HTR-8/SVneo (cell line): ENCODE measurements around the gene SUGP2.
A peak's percentile ranks its signal among the peaks of the same experiment; 100 is the strongest.
"Not testable (repeated sequence)": the region's sequence is repeated elsewhere in the genome, so short reads cannot be mapped to it uniquely, and the experiment has no call there.

Experiments
- DNase-seq: peaks from one replicate; pipeline ENCODE4 v3.0.0; 2011; ENCODE audit warnings: low spot score, mixed read lengths; ENCODE audit not compliant: insufficient read length
- FAIRE-seq: peaks from 2 replicates; lab custom pipeline; 2011; peaks lifted over from hg19 to GRCh38; lab: Jason Lieb, UNC

SUGP2 gene

GRCh38 chr19:19034204-19034624 lies 897 bp upstream of the SUGP2 start:
- FAIRE-seq (no peak), DNase-seq (peak; percentile 73)

GRCh38 chr19:19033176-19033425 lies 216 bp downstream of the SUGP2 start:
- DNase-seq = no peak
- no peak for FAIRE-seq

DNA sequence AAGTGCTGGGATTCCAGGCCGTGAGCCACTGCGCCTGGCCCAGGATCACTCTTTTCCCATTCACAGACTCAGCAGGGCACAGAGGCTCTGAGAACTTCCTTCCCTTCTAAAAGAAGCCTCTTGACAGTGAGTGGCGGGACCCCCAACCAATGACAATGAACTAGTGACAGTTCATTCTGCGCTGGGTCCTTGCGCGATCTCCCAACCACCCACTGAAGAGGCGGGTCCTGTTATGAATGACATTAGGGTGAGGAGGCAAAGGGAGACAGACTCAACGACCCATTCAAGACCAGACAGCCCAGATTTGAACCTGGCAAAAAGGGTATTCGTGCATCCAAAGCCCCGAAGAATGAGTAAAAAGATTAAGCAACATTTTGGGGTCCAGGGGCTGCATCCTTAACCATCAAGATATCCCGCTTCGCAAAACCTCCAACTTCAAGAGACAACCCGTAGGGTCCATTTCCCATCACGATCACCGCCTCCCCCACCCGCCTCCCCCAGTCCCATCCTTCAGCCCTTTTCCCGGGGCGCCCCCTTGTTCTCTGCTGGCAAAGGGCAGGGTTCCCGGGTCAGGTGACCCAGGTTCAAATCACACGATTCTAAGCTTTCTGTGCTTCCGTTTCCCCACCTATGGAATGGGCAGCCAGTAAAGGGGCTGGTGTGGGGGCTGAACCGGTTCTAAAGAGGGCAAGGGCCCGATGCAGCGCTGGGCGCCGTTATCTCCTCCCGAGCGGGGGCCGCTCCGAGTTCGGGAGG lies 719 bp downstream of the SUGP2 start:
- FAIRE-seq (no peak), DNase-seq (peak; percentile 98)

DNA sequence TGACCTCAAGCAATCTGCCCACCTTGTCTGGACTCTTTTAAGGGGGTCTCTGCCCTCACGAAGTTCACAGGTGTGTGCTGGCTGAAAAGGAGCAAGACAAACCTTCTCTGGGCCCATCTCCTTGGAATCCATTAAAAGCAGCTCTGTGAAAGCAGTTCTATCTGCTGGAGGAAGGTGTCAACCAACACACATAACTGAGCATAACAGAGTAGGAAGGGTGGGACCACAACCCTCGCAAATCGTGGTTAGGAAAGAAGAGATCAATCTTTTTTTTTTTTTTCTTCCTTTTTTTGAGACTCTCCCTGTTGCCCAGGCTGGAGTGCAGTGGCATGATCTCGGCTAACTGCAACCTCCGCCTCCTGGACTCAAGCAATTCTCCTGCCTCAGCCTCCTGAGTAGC lies 1.4 kb downstream of the SUGP2 start:
- DNase-seq (no peak), FAIRE-seq (no peak)

GRCh38 chr19:19028526-19028925 lies 4.8 kb downstream of the SUGP2 start:
- DNase-seq (no peak), FAIRE-seq (no peak)

DNA sequence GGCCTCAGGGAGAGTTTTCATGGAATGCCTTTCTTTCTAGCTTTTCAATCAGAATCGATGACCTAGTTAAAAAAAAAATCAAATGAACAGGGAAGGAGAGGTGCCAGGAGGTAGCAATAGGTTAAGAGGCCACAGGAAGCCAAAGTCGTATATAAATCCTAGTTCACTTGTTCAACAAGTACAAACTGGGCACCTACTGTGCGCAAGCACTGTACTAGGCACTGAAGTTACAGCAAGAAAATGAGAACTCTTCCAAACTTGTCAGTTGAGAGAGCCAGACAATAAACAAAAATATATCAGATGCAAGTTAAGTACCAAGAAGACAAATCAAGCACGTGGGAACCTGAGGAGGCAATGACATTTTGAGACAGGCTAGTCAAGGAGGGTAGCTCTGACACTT lies 6.1 kb downstream of the SUGP2 start:
- FAIRE-seq (no peak), DNase-seq (no peak)

DNA sequence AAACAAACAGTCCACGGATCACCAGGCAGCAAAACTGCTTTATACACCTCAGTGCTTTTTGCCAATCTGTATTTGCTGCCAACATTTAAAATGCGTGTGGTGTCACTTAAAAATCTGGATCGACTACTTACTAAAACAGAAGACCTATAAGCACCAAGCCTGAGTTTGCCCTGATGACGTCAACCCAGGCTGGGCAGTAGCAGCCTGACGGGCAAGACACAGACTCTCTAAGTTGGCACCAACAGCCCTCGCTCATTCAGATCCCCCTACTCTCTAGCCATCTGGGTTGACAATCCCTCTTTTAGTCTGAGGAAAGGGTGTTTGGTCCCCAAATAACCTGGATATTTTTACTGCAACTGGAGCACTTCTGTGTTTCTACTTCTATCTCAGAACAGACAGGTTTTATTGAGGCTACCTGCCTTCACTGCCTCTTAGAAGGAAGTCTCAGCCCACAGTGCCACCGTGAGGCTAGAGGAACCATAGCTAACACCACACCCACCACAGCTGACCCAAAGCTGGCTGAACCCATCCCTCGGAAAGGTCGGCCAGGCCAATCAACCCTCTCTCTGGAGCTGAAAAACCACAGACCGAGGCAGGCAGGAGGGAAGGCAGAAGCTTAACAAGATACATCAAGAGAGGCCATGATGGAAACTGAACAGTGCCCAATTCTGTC lies 6.9 kb downstream of the SUGP2 start:
- FAIRE-seq = no peak
- no peak for DNase-seq

DNA sequence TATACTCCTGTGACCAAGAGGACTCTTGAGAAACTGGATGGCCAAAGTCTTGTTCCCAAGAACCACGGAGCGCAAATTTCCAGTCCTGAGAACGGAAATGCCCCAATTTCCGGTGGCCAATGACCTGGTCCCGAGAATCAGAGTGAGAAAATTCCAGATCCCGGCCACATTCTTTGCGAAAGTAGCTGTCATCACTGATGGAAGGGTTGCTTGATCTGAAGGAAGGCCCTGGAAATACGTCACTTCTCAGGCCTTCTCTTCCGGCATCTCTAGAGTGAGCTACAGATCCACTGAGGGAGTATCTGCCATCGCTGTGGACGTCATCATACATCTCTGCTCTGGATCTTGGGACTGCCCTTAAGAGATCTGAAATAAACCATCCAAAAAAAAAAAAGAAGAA lies 7.5 kb downstream of the SUGP2 start:
- DNase-seq = no peak
- FAIRE-seq = no peak

DNA sequence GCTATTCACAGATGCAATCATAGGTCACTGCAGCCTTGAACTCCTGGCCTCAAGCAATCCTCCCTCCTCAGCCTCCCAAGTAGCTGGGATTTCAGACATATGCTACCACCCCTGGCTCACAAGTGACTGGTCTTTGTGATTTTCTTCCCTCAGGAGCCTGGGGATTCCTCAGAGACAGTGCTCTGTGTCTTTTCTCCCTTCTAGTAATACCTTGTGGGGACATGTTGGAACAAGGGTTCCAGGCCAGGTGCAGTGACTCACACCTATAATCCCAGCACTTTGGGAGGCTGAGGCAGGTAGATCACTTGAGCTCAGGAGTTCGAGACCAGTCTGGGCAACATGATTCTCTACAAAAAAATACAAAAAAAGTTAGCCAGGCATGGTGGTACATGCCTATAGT lies 9.9 kb downstream of the SUGP2 start:
- not testable (repeated sequence) for FAIRE-seq, DNase-seq

DNA sequence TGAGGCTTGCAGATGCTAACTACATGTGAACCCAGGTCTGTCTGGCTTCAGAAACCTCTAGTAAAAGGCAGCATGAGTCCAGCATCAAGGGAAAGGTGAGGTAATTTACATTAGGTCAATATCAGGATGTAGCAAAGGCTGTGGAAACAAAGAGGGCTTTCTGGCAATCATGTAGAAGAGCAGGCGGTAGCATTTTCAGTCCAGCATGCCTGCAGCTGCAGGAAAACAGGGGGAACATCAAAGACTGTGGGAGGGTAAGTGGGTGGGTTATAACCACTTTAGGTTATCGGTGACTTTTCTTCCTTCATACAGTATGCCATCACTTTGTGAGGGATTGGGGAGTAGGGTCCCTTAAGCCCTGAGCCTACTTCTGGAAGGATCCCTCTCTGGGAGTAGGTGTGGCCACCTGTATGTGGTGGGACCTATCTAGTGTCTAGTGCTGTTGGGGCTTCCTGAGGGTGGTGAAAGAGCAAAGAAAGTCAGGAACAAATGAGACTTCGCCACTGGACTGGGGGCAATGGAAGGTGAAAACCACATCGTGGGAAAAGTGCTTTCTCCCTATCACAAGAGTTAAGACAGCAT lies 10.8 kb downstream of the SUGP2 start:
- no peak for FAIRE-seq
- no peak for DNase-seq

DNA sequence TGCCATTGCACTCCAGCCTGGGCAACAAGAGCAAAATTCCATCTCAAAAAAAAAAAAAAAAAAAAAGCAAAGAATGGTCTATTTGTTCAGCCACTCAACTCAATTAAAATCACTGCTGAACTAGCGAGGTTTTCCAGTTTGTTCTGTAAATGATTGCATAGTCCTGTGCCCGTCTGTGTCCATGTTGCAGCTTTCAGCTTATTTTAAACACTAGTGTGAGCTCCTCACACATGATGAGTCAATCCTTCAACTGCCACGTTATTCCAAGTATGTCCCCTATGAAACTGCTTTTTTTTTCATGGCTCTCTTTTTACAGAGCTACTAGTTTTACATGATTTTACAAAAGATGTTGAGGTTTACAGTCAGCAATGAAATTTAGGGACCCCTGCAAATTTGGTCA lies 12.2 kb downstream of the SUGP2 start:
- FAIRE-seq (no peak), DNase-seq (no peak)

DNA sequence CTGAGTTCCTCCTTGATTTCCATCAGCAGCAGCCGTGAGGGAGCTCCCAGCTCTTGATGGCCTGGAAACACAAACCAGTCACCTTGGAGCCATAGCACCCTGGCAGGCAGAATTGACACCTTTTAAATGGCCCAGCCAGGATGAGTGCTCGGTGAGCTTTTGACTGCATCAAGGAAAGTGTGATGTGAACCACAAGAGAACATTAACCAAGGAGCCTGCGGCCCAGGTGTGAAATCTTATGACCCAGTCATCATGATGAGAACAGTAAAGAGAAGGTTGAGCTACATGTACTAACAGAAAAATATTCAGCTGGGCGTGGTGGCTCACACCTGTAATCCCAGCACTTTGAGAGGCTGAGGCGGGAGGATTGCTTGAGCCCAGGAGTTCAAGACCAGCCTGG lies 22.8 kb downstream of the SUGP2 start:
- no peak for DNase-seq
- FAIRE-seq = no peak

DNA sequence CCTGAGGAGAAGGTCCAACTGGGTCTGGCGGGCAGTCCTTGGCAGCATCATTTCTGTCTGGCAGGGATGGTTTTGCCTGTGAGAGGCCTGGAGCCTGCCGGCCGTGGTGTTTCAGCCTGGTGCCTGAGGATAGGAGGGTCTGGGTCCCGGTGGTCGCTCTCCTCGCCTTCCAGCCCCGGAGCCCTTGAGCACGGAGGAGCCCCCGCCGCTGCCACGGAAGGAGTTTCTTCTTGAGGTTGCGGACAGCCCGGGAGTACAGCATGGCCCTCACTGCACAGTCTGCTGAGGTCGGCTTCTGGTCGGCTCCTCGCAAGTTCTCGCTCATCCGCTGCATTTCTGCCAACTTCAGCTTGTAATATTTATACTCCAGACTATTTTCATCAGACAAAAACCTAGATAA lies 23.4 kb downstream of the SUGP2 start:
- DNase-seq = no peak
- no peak for FAIRE-seq

DNA sequence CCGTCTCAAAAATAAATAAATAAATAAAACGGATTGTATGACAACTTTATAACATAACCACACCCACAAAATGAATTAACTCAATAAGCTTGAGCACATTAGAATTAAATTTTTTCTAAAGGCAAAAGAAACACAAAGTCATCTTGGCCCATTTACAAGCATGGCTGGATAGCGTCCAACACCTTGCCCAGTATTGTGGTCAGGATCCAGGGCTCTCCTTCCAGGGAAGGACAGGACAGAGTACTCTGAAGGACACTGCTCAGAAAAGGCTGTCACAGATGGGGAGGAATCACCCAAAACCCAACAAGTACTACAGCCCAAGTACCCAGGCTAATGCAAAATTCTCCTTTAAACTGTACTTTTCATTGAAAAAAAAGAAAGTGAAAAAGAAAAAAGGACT lies 27.1 kb downstream of the SUGP2 start:
- FAIRE-seq (no peak), DNase-seq (no peak)

GRCh38 chr19:19004144-19004543 lies 29.2 kb downstream of the SUGP2 start:
- no peak for FAIRE-seq
- no peak for DNase-seq

GRCh38 chr19:18999896-19000620 lies 33.3 kb downstream of the SUGP2 start:
- FAIRE-seq (peak; percentile 83), DNase-seq (no peak)

DNA sequence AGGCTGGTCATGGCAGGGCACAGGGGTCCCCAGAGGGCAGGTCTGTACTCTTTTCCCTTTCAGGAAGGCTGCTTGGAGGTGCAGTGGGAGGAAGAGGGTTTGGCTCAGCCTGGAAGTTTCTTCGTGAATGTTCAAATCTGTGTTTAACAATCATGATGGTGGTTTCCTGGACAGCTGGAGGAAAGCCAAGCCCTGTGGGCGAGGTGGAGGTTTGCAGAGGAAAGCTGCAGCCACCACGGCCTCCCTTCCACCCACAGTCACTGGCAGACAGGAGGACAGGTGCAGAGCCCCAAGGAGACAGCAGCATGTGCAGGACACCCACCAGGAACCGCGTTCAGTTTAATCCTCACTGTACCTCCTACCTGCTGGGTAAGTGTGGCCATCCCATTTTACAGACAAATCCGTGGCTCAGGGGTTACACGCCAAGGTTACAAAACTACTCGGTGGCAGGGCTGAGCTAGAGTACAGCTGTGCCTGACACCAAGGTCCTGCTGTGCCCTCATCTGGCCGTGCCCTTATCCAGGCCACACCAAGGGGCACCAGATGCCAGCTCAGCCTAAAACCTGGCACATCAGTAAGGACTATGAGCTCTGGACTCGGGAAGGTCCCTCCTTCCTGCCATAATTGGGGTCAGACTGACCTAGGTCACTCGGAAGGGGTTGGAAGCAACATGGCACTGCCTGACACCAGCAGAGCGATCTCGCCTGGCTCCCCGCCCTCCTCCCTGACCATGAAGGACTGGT lies 34.1 kb downstream of the SUGP2 start:
- DNase-seq (no peak), FAIRE-seq (peak; percentile 68)

GRCh38 chr19:18998276-18998675 lies 35.0 kb downstream of the SUGP2 start:
- FAIRE-seq (no peak), DNase-seq (no peak)

DNA sequence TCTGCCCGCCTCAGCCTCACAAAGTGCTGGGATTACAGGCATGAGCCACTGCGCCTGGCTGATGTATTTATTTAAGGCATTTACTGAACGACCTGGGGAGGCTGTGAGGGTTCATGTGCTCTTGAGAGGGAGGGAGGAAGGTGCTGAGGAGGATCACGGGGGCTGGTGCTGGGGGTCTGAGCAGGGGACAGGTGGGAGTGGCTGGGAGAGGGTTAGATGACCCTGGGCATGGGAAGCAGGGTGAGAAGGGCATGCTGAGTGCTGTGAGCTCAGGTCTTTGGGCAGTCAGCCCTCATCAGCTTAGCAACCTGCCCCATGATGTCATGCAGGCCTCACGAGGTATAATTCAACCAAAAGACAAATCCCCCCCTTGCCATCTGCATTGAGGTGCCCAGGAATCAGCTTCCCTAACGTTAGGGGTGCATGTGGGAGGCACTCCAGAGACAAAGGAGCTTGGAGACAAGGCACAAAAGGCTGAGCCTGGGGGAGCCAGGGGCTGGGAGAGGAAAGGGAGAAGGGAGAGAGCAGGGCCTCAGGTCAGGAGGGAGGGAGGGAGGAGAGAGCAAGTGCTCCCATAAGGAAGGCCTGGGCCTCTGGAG lies 36.4 kb downstream of the SUGP2 start:
- DNase-seq (no peak), FAIRE-seq (no peak)

DNA sequence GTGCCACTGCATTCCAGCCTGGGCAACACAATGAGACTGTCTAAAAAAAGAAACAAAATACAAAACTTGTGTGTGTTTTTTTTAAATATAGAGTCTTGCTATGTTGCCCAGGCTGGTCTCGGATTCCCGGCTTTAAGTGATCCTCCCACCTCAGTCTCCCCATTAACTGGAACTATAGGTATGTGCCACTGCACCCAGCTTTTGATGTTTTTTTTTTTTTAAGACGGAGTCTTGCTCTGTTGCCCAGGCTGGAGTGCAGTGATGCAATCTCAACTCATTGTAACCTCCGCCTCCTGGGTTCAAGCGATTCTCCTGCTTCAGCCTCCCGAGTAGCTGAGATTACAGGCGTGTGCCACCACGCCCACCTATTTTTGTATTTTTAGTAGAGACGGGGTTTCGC lies 37.0 kb downstream of the SUGP2 start:
- DNase-seq = no peak
- FAIRE-seq = no peak
